GM18526 (cell line): ENCODE measurements around the gene C22orf39.

ENCODE experiments used
- POLR2A ChIP-seq: IDR thresholded peaks from 3 replicates; pipeline ENCODE4 v1.6.1; 2011; ENCODE audit not compliant: insufficient read length; ENCODE audit errors: extremely low read depth

Gene C22orf39

GRCh38 chr22:19429950-19430889, 17.3 kb downstream of the C22orf39 start:
- TF ChIP-seq POLR2A, result no peak

DNA sequence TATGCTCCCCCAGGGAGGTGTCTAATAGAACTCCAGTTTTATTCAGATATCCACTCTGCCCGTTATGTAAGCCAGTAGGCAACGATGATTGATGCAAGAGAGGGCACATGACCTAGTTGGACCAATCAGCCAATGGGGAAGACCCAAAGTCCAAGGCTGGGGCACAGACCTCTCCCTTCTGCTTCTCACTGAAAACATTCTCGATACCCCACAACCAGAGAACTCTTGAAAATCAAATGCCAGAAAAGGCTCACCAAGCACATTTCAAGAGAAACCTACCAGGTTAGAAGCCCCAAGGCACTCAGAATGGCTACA, 23.4 kb downstream of the C22orf39 start:
- no peak for TF ChIP-seq POLR2A

GRCh38 chr22:19422440-19423301, 24.8 kb downstream of the C22orf39 start:
- TF ChIP-seq POLR2A, result no peak

GRCh38 chr22:19420321-19420720, 27.2 kb downstream of the C22orf39 start:
- TF ChIP-seq POLR2A, result no peak

DNA sequence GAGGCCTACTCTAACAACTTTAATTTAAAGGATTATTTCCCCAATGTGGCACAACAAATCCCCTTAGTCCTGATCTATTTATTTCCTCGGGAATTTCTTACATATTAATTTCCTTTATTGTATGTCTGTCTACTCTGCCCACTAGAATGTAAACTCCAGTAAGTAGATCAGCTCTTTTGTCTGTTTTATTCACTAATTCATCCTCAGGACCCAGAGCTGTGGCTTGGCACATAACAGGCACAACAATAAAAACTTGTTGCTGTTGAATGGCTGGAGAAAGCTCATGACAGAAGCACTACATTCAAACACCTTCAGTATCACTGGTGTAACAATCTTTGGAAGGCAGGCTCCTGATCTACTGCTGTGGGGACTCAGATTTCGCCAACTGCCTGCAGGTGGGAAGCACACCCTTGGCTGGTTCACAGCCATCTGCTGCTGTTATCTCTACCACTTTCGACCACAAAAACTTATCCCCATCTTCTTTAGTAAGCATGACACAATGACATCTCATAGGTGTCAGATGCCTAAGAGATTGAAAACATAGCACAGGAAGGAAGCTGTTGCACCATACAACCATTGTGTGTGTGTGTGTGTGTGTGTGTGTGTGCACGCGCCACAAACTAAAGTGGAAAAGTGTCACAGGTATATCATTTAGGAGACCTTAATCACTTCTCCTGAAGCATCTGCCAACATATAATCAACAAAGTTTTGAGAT, 27.9 kb downstream of the C22orf39 start:
- TF ChIP-seq POLR2A, result no peak

GRCh38 chr22:19419086-19419463, 28.4 kb downstream of the C22orf39 start:
- no peak for TF ChIP-seq POLR2A

GRCh38 chr22:19412923-19413322, 34.6 kb downstream of the C22orf39 start:
- TF ChIP-seq POLR2A, result no peak

GRCh38 chr22:19412478-19412877, 35.0 kb downstream of the C22orf39 start:
- no peak for TF ChIP-seq POLR2A

- TF ChIP-seq POLR2A, result no peak
These were observed 35.8 kb downstream of the C22orf39 start for GRCh38 chr22:19411690-19412045.

DNA sequence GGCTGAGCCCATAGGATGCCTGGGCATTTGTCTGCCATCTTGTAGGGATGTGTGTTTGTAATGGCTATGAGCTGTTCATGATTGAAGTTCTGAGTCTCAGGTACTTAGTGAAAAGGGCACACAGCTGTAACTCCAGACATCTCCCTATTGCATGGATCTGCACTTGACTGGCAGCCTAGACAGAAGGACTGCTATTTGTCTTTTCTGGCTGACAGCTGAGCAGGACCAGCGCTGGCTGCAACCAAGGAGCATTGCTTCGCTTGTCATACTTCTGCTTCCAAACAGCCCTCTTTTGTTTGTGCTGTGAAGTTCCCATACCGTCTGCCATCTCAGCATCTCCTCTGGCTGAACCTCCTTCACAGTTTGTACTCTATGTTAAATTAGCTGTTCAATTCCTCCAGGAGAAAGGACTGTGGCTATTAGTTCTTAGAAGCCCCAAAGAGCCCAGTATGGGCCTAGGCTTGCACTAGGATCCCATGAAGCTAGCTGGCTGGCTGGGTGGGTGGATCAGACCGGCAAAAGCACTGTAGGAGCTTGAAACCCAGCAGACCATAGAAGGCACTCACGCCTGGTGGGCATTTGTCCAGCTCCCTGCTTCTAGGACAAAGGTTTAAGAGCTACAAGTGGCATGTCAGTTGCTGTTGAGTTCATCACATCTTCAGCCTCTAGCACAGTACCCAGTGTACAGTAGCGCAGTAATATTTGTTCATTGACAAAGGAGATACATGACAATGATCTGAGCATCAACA, 36.4 kb downstream of the C22orf39 start:
- TF ChIP-seq POLR2A, result no peak

DNA sequence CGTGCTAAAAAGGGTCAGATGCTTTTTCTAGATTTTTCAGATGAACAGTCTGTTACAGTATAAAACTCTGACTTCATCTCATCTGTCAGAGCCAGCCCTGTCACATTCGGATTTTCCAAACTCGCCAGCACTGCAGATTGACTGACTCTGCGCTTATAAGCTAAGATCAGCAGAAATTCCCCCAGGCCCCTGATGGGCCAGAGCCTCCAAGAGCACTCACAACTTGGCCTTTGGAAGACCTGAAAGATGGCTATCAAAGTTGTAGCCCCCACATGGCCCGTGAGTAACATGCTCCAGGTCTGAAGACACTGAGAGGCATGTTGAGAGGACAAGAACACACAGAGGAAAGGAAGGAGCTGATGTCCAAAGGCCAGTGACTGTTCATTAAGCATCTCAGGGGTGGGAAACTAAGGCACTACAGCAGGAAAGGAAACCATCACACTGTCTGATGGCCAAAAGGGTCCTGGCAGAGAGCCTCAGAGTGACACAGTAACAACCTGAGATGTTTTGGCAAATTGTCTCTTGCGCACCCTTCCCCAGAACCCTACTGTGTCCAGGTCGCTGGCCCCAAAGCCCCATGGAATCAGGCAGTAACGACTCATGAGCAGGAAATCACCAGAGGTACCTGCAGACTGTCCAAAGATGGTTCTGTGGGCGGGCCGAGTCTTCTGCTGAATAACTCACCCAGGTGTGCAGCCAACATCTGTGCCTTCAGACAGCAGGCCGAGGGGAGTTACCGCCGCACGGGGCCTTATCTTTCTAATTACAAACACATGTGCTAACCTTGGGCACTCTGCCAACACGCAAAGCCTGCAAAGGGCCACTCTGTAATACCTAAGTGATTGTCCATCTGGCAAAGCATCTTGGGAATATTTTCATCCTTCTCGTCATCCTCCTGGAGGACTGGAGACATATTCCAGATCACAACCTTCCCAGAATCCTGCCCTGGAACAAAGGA, 39.6 kb downstream of the C22orf39 start:
- no peak for TF ChIP-seq POLR2A

DNA sequence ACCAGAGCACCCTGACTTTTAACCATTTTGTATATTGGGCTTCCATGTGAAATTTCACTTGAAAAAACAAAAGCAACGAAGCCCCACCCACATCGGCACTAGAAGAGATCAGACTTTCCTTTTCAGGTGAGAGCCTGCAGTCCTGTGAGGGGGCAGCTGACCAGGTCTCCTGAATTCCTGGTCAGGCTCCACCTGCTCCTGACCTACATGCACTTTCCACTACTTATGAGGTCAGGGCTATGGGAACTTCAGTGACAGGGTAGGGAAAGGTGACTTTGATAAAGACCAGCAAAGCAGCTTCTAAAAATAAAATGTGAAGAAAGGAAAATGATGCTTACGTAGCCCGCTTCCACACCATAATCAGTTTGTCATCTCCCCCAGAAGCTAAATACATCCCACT, 40.7 kb downstream of the C22orf39 start:
- TF ChIP-seq POLR2A, result no peak

DNA sequence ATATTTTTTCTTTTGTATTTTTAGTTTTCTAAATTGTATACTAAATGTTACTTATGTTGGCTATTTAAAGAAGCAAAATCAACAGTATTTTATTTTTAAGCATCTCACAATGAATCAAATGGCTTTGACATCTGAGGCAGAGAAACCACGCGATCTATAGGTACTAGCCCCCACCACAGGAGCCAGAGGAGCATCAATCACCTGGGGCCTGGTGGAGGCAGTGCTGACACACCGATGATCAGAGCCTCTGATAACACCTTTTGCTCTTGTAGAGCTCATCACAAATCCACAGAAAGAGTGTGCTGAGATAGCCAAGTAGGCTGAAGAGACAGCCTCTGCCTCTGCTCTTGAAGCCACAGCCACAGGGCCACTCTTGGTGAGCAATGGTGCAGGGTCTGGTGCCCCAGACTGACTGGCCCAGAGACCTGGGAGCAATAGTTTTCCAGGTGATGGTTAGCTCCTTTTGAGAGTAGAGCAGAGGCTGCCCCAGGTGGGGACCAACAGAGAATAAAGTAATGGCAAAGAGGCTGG, 41.2 kb downstream of the C22orf39 start:
- TF ChIP-seq POLR2A, result no peak

DNA sequence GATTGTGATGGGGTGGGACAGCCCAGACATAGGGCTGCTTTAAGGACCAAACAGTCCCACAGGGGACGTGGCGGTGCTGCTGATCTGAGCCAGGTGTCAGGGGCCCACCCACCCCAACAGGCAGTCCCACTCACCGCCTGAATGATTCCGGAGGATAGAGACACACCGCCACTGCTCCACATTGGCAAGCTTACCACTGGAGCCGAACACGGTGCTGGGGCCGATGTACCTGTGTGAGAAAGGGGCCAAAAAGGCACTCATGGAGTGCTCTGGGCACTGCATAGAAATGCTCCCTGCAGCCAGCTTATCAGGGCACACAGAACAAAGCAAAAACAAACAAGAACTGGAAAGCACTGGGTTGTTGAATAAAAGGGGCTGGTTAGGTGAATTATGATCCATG, 41.9 kb downstream of the C22orf39 start:
- no peak for TF ChIP-seq POLR2A
